RWPE2 (cell line): Measurements from ENCODE around the gene C17orf67.

ENCODE experiments used
- ATAC-seq: fragments of 200-7000 bp; cut with Tn5 transposase; 3 replicates; pipeline ENCODE4 v1.9.1; 2021; ENCODE audit warnings: low read depth
- DNase-seq: peaks from one replicate; pipeline ENCODE4 v3.0.0-alpha.2; 2020; ENCODE audit warnings: low spot score
- H3K27ac ChIP-seq: fragments of 450-650 bp; 2 replicates; pipeline ENCODE4 v1.5.1; 2017; ENCODE audit warnings: mild to moderate bottlenecking; ENCODE audit not compliant: poor library complexity, severe bottlenecking
- H3K27me3 ChIP-seq: fragments of 250-450 bp; sonication (Bioruptor Pico); 2 replicates; pipeline ENCODE4 v1.5.1; 2021; ENCODE audit warnings: mild to moderate bottlenecking, moderate library complexity; ENCODE audit not compliant: insufficient read depth, poor library complexity, severe bottlenecking
- H3K36me3 ChIP-seq: fragments of 250-450 bp; sonication (Bioruptor Pico); 2 replicates; pipeline ENCODE4 v1.5.1; 2020; ENCODE audit warnings: low read depth, mild to moderate bottlenecking, moderate library complexity
- H3K4me1 ChIP-seq: fragments of 250-450 bp; sonication (Bioruptor Pico); 2 replicates; pipeline ENCODE4 v1.5.1; 2021; ENCODE audit warnings: mild to moderate bottlenecking, moderate library complexity; ENCODE audit not compliant: insufficient read depth, poor library complexity, severe bottlenecking
- H3K4me3 ChIP-seq: fragments of 250-450 bp; sonication (Bioruptor Pico); 2 replicates; pipeline ENCODE4 v1.5.1; 2021; ENCODE audit warnings: mild to moderate bottlenecking, moderate library complexity; ENCODE audit not compliant: severe bottlenecking
- H3K9me3 ChIP-seq: fragments of 250-450 bp; sonication (Bioruptor Pico); 2 replicates; pipeline ENCODE4 v1.5.1; 2021; ENCODE audit warnings: mild to moderate bottlenecking, moderate library complexity; ENCODE audit not compliant: severe bottlenecking
- TF ChIP-seq, protein P1 (sequence below): fragments of 450-650 bp; IDR thresholded peaks from one replicate; pipeline ENCODE4 v1.5.1; 2017; ENCODE audit warnings: mild to moderate bottlenecking, moderate library complexity; ENCODE audit not compliant: poor library complexity, severe bottlenecking

C17orf67 gene

DNA sequence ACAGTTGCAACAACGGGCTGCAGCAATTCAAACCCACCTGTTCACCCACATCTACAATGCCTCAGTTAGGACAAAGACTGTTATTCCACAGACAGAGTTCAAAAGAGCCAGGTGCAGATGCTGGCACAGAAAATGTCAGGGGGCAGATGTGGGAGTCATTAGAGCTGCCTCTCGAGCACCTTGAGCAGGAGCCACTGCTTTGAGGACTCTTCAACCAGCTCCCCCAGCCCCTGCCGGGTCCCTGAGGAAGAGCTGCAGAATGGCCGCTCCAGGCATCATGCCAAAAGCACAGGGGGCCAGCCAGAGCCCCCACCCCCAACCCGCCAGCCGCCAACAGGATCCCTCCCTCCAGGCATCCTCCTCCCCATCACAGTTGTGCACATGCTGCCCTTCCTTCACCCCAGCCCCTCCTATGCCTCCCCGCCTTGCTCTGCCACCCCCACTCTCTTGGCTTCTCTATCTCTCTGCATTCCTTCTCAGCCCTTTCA is 20.8 kb downstream of the C17orf67 start:
- no peaks in the 10 kb centered on the region for H3K36me3 ChIP-seq
- TF ChIP-seq, protein P1, sequence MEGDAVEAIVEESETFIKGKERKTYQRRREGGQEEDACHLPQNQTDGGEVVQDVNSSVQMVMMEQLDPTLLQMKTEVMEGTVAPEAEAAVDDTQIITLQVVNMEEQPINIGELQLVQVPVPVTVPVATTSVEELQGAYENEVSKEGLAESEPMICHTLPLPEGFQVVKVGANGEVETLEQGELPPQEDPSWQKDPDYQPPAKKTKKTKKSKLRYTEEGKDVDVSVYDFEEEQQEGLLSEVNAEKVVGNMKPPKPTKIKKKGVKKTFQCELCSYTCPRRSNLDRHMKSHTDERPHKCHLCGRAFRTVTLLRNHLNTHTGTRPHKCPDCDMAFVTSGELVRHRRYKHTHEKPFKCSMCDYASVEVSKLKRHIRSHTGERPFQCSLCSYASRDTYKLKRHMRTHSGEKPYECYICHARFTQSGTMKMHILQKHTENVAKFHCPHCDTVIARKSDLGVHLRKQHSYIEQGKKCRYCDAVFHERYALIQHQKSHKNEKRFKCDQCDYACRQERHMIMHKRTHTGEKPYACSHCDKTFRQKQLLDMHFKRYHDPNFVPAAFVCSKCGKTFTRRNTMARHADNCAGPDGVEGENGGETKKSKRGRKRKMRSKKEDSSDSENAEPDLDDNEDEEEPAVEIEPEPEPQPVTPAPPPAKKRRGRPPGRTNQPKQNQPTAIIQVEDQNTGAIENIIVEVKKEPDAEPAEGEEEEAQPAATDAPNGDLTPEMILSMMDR, result no peak
- H3K27me3 ChIP-seq, result no peaks in the 10 kb centered on the region
- DNase-seq, result no peak
- no peak overlapping the region for H3K4me3 ChIP-seq
- no peak for ATAC-seq
- no peak overlapping the region for H3K27ac ChIP-seq
- no peaks in the 10 kb centered on the region for H3K9me3 ChIP-seq
- peaks cover 14% of the 10 kb centered on the region for H3K4me1 ChIP-seq

DNA sequence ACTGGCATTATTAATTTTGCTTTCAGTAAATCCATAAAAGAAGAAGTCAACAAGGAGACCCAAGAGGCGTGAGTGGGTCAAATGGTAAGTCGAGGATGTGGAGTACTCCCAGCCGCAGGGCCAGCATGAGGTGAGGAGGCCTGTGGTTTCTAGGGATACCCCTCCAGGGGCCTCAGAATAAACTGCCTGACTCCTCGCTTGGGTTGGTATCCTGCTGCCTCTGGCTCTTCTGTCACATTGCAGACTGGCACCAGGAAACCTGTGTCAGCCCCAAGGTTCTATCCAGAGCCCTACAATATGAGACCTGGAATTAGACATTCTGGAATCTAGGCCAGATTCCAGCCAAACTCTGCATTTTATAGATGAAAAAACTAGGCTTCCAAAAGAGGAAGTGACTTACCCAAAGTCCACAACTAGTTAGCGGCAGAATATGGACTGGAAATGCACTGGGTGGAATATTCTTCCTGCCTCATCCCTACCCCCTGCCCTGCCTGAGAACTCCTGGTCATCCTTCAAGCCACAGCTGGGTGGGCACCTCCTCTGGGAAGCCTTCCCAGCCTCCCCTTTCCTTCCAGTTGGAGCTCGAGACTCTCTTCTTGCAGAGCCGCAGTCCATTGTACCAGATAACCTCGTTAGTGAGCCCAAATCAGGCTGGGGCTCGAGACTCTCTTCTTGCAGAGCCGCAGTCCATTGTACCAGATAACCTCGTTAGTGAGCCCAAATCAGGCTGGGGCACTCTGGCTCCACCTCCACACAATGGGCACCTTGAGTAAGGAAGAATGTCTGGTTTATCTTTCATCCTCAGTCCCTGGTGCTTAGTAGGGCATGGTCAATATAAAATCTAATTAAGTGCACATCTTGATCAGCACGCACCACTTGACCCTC is 22.6 kb downstream of the C17orf67 start:
- DNase-seq (no peak), ATAC-seq (no peak)
- TF ChIP-seq, protein P1, result no peak
- peaks cover 15% of the 10 kb centered on the region for H3K4me1 ChIP-seq
- H3K27ac ChIP-seq, result no peak overlapping the region
- no peaks in the 10 kb centered on the region for H3K36me3 ChIP-seq
- H3K27me3 ChIP-seq, result no peaks in the 10 kb centered on the region
- no peak overlapping the region for H3K4me3 ChIP-seq
- H3K9me3 ChIP-seq, result no peaks in the 10 kb centered on the region

DNA sequence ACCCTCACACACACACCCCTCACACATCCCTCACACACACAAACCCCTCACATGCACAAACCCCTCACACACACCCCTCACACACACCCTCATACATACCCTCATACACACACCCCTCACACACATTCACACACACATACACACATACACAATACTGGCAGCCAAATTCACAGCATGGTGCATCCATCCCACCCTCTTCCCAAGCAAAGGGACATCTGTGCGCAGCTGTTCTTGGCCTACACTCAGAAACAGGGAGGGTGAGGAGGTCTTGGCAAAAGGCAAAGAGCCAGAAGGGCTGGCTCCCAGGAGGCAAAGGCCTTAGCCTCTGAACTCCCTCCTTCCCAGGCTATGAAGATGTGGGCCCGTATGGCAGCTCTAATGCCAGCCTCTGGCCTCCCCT is 23.4 kb downstream of the C17orf67 start:
- Histone ChIP-seq H3K27ac (no peak overlapping the region), H3K9me3 (no peaks in the 10 kb centered on the region), H3K4me1 (peaks cover 14% of the 10 kb centered on the region), H3K27me3 (no peaks in the 10 kb centered on the region), H3K4me3 (no peak overlapping the region), H3K36me3 (no peaks in the 10 kb centered on the region)
- TF ChIP-seq, protein P1, result no peak
- DNase-seq, result no peak
- ATAC-seq, result no peak

DNA sequence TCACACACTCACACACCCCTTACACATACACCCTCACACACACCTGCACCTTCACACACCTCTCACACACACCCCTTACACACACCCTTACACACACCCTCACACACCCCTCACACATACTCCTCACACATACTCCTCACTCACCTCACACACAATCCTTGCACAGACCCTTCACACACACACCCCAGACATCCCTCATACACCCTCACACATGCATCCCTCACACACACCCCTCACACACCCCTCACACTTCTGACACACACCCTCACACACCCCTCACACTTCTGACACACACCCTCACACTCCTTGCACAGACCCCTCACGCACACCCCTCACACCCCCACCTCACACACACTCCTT is 23.9 kb downstream of the C17orf67 start:
- Histone ChIP-seq H3K27me3 (no peaks in the 10 kb centered on the region), H3K4me3 (no peak overlapping the region), H3K9me3 (no peaks in the 10 kb centered on the region), H3K36me3 (no peaks in the 10 kb centered on the region), H3K27ac (no peak overlapping the region), H3K4me1 (peaks cover 12% of the 10 kb centered on the region)
- ATAC-seq (no peak), DNase-seq (no peak)
- TF ChIP-seq, protein P1, result no peak
